B cell (primary cell): Measurements from ENCODE around the gene RNF38. TPM values are rescaled to one million over a fixed set of nuclear protein-coding genes. Genes with fewer than 3 reads are reported as not detected.

Source experiments
- ATAC-seq: fragments of 200-7000 bp; cut with Tn5 transposase; one replicate; pipeline ENCODE4 v1.10.0; 2021; ENCODE audit warnings: low read depth, mild to moderate bottlenecking, moderate number of reproducible peaks, moderate library complexity
- CTCF ChIA-PET: fragments of 350-600 bp; sonication (Branson Sonifier 250); formaldehyde crosslinking; loops from one replicate; lab custom pipeline; 2021; ENCODE audit warnings: antibody characterized with exemption, inconsistent platforms; lab: Charles Lee
- POLR2A ChIA-PET: fragments of 350-600 bp; sonication (Branson Sonifier 250); formaldehyde crosslinking; loops from one replicate; lab custom pipeline; 2021; ENCODE audit warnings: antibody characterized with exemption; lab: Charles Lee
- DNase-seq: peaks from one replicate; pipeline ENCODE4 v3.0.0; 2013
- H2AFZ ChIP-seq: 2 replicates; pipeline ENCODE4 v1.6.1; 2012; ENCODE audit warnings: mild to moderate bottlenecking, low read depth, low read length; ENCODE audit not compliant: insufficient read depth, poor library complexity, severe bottlenecking
- H3K27ac ChIP-seq, 2 donors: 1 replicate in 1 of 2; 2 replicates in 1 of 2; pipeline ENCODE4 v1.5.1; 2012 to 2013; ENCODE audit warnings: low read length in 2 of 2, mild to moderate bottlenecking in 2 of 2, moderate library complexity in 1 of 2
- H3K27me3 ChIP-seq, 4 experiments: fragments of 200-600 bp in 1 of 4; sonication (generic) in 1 of 4; replicated peaks in 1 of 4; 1 replicate in 2 of 4; 2 replicates in 2 of 4; pipeline versions ENCODE4 v1.6.1 to v1.7.0; 2013 to 2016; ENCODE audit warnings: low read length in 3 of 4, mild to moderate bottlenecking in 2 of 4, mixed read lengths in 1 of 4, moderate library complexity in 1 of 4; ENCODE audit not compliant: insufficient read depth in 4 of 4, control insufficient read depth in 3 of 4; ENCODE audit errors: control extremely low read depth in 1 of 4
- H3K36me3 ChIP-seq, 2 experiments: replicated peaks in 1 of 2; 1 replicate in 1 of 2; 2 replicates in 1 of 2; pipeline versions ENCODE4 v1.6.1 to v1.7.1; 2013; ENCODE audit warnings: low read length in 1 of 2; ENCODE audit not compliant: insufficient read depth in 2 of 2, control insufficient read depth in 1 of 2; ENCODE audit errors: control extremely low read depth in 1 of 2, extremely low read depth in 1 of 2
- H3K4me1 ChIP-seq, 2 donors: fragments of 200-600 bp in 1 of 2; sonication (generic) in 1 of 2; 1 replicate in 1 of 2; 2 replicates in 1 of 2; pipeline versions ENCODE4 v1.5.1 to v1.6.1; 2013 to 2017; ENCODE audit warnings: low read length in 2 of 2; ENCODE audit not compliant: control insufficient read depth in 2 of 2, insufficient read depth in 2 of 2
- H3K4me2 ChIP-seq: replicated peaks from 2 replicates; pipeline ENCODE3; 2012; ENCODE audit warnings: mild to moderate bottlenecking, low read depth, low read length; ENCODE audit not compliant: poor library complexity, severe bottlenecking
- H3K4me3 ChIP-seq, 5 experiments: fragments of 200-600 bp in 1 of 5; sonication (generic) in 1 of 5; 1 replicate in 3 of 5; 2 replicates in 2 of 5; pipeline versions ENCODE4 v1.5.1 to v1.7.0; 2011 to 2016; ENCODE audit warnings: low read length in 4 of 5, mild to moderate bottlenecking in 4 of 5, low read depth in 2 of 5, control low read depth in 1 of 5, moderate library complexity in 1 of 5; ENCODE audit not compliant: insufficient read depth in 1 of 5; ENCODE audit errors: control extremely low read depth in 1 of 5, extremely low read depth in 1 of 5
- H3K79me2 ChIP-seq: fragments of 200-600 bp; sonication (generic); one replicate; pipeline ENCODE4 v1.6.0; 2016; ENCODE audit warnings: low read length; ENCODE audit not compliant: control insufficient read depth, insufficient read depth
- H3K9ac ChIP-seq: fragments of 200-600 bp; sonication (generic); 2 replicates; pipeline ENCODE4 v1.6.1; 2017; ENCODE audit warnings: mild to moderate bottlenecking, low read length, moderate library complexity
- H3K9me3 ChIP-seq, 3 donors: one replicate each; pipeline versions ENCODE4 v1.6.1 to v1.7.1; 2013; ENCODE audit warnings: low read length in 2 of 3; ENCODE audit not compliant: control insufficient read depth in 2 of 3, insufficient read depth in 1 of 3; ENCODE audit errors: control extremely low read depth in 1 of 3
- H4K20me1 ChIP-seq: 2 replicates; pipeline ENCODE4 v1.6.0; 2012; ENCODE audit warnings: mild to moderate bottlenecking, low read length; ENCODE audit not compliant: insufficient read depth, control insufficient read depth, poor library complexity, severe bottlenecking
- H3K27ac Mint-ChIP-seq: one replicate; pipeline ENCODE4 v1.8.0; 2021; ENCODE audit warnings: mixed read lengths
- H3K27me3 Mint-ChIP-seq: one replicate; pipeline ENCODE4 v1.8.0; 2021; ENCODE audit warnings: mixed read lengths
- H3K4me1 Mint-ChIP-seq: one replicate; pipeline ENCODE4 v1.8.0; 2021; ENCODE audit warnings: mixed read lengths
- H3K4me3 Mint-ChIP-seq: one replicate; pipeline ENCODE4 v1.8.0; 2021; ENCODE audit warnings: mixed read lengths
- H3K9me3 Mint-ChIP-seq: one replicate; pipeline ENCODE4 v1.8.0; 2022; ENCODE audit warnings: mixed read lengths; ENCODE audit not compliant: insufficient read depth
- CTCF ChIP-seq: fragments of 200-600 bp; IDR thresholded peaks from one replicate; pipeline ENCODE4 v1.8.0; 2022; ENCODE audit warnings: antibody characterized with exemption, mild to moderate bottlenecking
- EZH2 ChIP-seq: IDR thresholded peaks from 2 replicates; pipeline ENCODE4 v1.6.1; 2012; ENCODE audit warnings: borderline replicate concordance, low read depth, mild to moderate bottlenecking, moderate library complexity, low read length; ENCODE audit not compliant: insufficient read depth, poor library complexity, severe bottlenecking
- WGBS: methylation state at CpG from one replicate; pipeline ENCODE4 v1.1.5; 2013; ENCODE audit warnings: missing lambda C conversion rate; ENCODE audit not compliant: insufficient coverage; 5-methylcytosine and 5-hydroxymethylcytosine counted together
- intact Hi-C: fragments of 100-400 bp; cut with micrococcal nuclease; formaldehyde crosslinking; loops from one replicate; pipeline ENCODE4 v1.10.0; 2022
- polyA plus RNA-seq: library from polyadenylated mRNA; depleted of rRNA; stranded (reverse); fragments of >200 nt; gene quantifications from 2 replicates; pipeline ENCODE4 v1.2.3, GENCODE V29; 2012
- total RNA-seq, 2 donors: library from RNA; stranded (reverse); fragments of 120-200 nt in 1 of 2; gene quantifications; 1 replicate in 1 of 2; 2 replicates in 1 of 2; pipeline versions ENCODE4 v1.2.3 to v1.2.4, GENCODE V29; 2013 to 2022

The RNF38 gene
- total and polyA plus RNA-seq, 2 donors (not counting 1 experiment from before 2014, with no cell fraction given): 25.2 to 81.6 TPM

- intact Hi-C loops: no loop called here
- POLR2A ChIA-PET: no interaction called here
- H3K36me3 ChIP-seq: peaks cover 4 to 44% of the 10 kb centered on the region in 2 experiments
Observed at GRCh38 chr9:36336131-36336907, 63.8 kb downstream of the RNF38 start.

More at GRCh38 chr9:36336131-36336907, 63.8 kb downstream of the RNF38 start:
- Histone ChIP-seq H3K27me3 (no peaks in the 10 kb centered on the region), H3K27ac (no peak overlapping the region), H3K79me2 (no peaks in the 10 kb centered on the region), H3K9ac (no peak overlapping the region), H3K4me1 (no peaks in the 10 kb centered on the region), H2AFZ (no peak overlapping the region), H3K4me2 (no peak overlapping the region), H3K4me3 (no peak overlapping the region), H4K20me1 (no peaks in the 10 kb centered on the region), H3K9me3 (no peaks in the 10 kb centered on the region)
- CTCF ChIA-PET: interaction anchor here (3.6 kb wide), 1 partner anchor 8 kb away, joined by 14 read pairs; no protein-coding TSS in a partner anchor
- H3K27ac Mint-ChIP-seq: no peak overlapping the region
- ATAC-seq: no peak
- no peaks in the 10 kb centered on the region for H3K9me3 Mint-ChIP-seq
- no peak for DNase-seq
- WGBS: 100% methylated on average over 1 of the region's 3 CpGs
- no peak overlapping the region for H3K4me3 Mint-ChIP-seq
- TF ChIP-seq CTCF: no peak
- TF ChIP-seq EZH2: no peak
- H3K4me1 Mint-ChIP-seq: no peaks in the 10 kb centered on the region
- no peaks in the 10 kb centered on the region for H3K27me3 Mint-ChIP-seq
